ENCODE data around the gene CES3.
"Not testable (repeated sequence)": the region's sequence is repeated elsewhere in the genome, so short reads cannot be mapped to it uniquely, and the experiment has no call there.

CES3 gene

GRCh38 chr16:66993558-66993957 lies 32.5 kb downstream of the CES3 start:
- H3K9me3 ChIP-seq (ENCODE audit: control extremely low read depth in 1 of 5, control insufficient read depth in 4 of 5, insufficient read depth in 2 of 5, low read depth in 1 of 5, low read length in 4 of 5); H3K27ac ChIP-seq (ENCODE audit: insufficient read depth in 1 of 2, low read depth in 1 of 2, low read length in 2 of 2, poor library complexity in 1 of 2, severe bottlenecking in 2 of 2); POLR2A ChIA-PET; H3K4me1 ChIP-seq (ENCODE audit: control extremely low read depth in 1 of 4, control insufficient read depth in 4 of 4, insufficient read depth in 4 of 4, low read length in 3 of 4); H3K36me3 ChIP-seq (ENCODE audit: control insufficient read depth in 4 of 4, insufficient read depth in 4 of 4, low read length in 3 of 4); H3K4me3 ChIP-seq (ENCODE audit: control insufficient read depth in 1 of 7, extremely low read depth in 1 of 7, insufficient read depth in 4 of 7, low read depth in 2 of 7, low read length in 6 of 7); H3K27me3 ChIP-seq (replicated peaks in 2 of 5; ENCODE audit: control insufficient read depth in 4 of 5, insufficient read depth in 5 of 5, low read length in 4 of 5); DNase-seq: not testable (repeated sequence)
- CTCF ChIA-PET: interaction anchor here (0.6 to 1.6 kb wide), 4 partner anchors 108 to 204 kb away, joined by 3 to 5 read pairs (median 4); no protein-coding TSS in a partner anchor
- 100% methylated on average over 8 of the region's 12 CpGs for WGBS (ENCODE audit: insufficient coverage)

GRCh38 chr16:66996324-66996982 lies 35.4 kb downstream of the CES3 start:
- no peak for DNase-seq
- peaks cover 0 to 4% (median 3%) of the 10 kb centered on the region in 5 experiments for H3K27me3 ChIP-seq (replicated peaks in 2 of 5; ENCODE audit: control insufficient read depth in 4 of 5, insufficient read depth in 5 of 5, low read length in 4 of 5)
- WGBS (ENCODE audit: insufficient coverage): 97% methylated on average over 5 of the region's 6 CpGs

DNA sequence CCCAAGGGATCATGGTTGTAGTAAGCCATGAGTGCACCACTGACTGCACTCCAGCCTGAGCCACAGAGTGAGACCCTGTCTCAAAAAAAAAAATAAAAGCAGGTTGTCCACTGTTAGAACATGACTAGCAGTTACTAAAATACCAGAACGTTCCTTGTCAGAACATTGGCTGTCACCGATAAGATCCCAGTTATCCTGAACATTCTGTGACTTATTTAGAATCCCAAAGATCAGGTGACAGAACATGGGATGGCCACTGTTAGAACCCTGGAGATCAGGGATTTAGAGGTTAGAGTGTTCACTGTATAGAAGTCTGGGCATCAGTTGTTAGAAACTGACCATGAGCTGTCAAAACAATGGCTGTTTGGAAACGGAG lies 35.9 kb downstream of the CES3 start:
- Histone ChIP-seq H3K4me3 (ENCODE audit: control insufficient read depth in 1 of 7, extremely low read depth in 1 of 7, insufficient read depth in 4 of 7, low read depth in 2 of 7, low read length in 6 of 7) (no peak overlapping the region), H3K9me3 (ENCODE audit: control extremely low read depth in 1 of 5, control insufficient read depth in 4 of 5, insufficient read depth in 2 of 5, low read depth in 1 of 5, low read length in 4 of 5) (no peaks in the 10 kb centered on the region), H3K36me3 (ENCODE audit: control insufficient read depth in 4 of 4, insufficient read depth in 4 of 4, low read length in 3 of 4) (no peaks in the 10 kb centered on the region), H3K4me1 (ENCODE audit: control extremely low read depth in 1 of 4, control insufficient read depth in 4 of 4, insufficient read depth in 4 of 4, low read length in 3 of 4) (peaks cover 2 to 14% (median 12%) of the 10 kb centered on the region in 4 experiments), H3K27ac (ENCODE audit: insufficient read depth in 1 of 2, low read depth in 1 of 2, low read length in 2 of 2, poor library complexity in 1 of 2, severe bottlenecking in 2 of 2) (no peak overlapping the region), H3K27me3 (replicated peaks in 2 of 5; ENCODE audit: control insufficient read depth in 4 of 5, insufficient read depth in 5 of 5, low read length in 4 of 5) (peaks cover 0 to 8% (median 3%) of the 10 kb centered on the region in 5 experiments)
- CTCF ChIA-PET: no interaction called here
- 86% methylated on average over 3 of the region's 3 CpGs for WGBS (ENCODE audit: insufficient coverage)
- POLR2A ChIA-PET: no interaction called here
- no peak for DNase-seq

More at GRCh38 chr16:66996324-66996982, 35.4 kb downstream of the CES3 start:
- Histone ChIP-seq H3K9me3 (ENCODE audit: control extremely low read depth in 1 of 5, control insufficient read depth in 4 of 5, insufficient read depth in 2 of 5, low read depth in 1 of 5, low read length in 4 of 5) (no peaks in the 10 kb centered on the region), H3K4me1 (ENCODE audit: control extremely low read depth in 1 of 4, control insufficient read depth in 4 of 4, insufficient read depth in 4 of 4, low read length in 3 of 4) (peaks cover 2 to 11% (median 11%) of the 10 kb centered on the region in 4 experiments), H3K4me3 (ENCODE audit: control insufficient read depth in 1 of 7, extremely low read depth in 1 of 7, insufficient read depth in 4 of 7, low read depth in 2 of 7, low read length in 6 of 7) (no peak overlapping the region), H3K27ac (ENCODE audit: insufficient read depth in 1 of 2, low read depth in 1 of 2, low read length in 2 of 2, poor library complexity in 1 of 2, severe bottlenecking in 2 of 2) (no peak overlapping the region), H3K36me3 (ENCODE audit: control insufficient read depth in 4 of 4, insufficient read depth in 4 of 4, low read length in 3 of 4) (no peaks in the 10 kb centered on the region)
- CTCF ChIA-PET: interaction anchor here (0.6 to 0.7 kb wide), 2 partner anchors 105 to 136 kb away, joined by 3 read pairs; no protein-coding TSS in a partner anchor
- POLR2A ChIA-PET: no interaction called here

GRCh38 chr16:67000384-67001351 lies 39.6 kb downstream of the CES3 start:
- POLR2A ChIA-PET: interaction anchor here (0.6 to 0.7 kb wide), 2 partner anchors 13 kb away, joined by 3 read pairs; no protein-coding TSS in a partner anchor
- WGBS (ENCODE audit: insufficient coverage): 7% methylated on average over 66 of the region's 89 CpGs
- CTCF ChIA-PET: no interaction called here
- H3K36me3 ChIP-seq (ENCODE audit: control insufficient read depth in 4 of 4, insufficient read depth in 4 of 4, low read length in 3 of 4): no peaks in the 10 kb centered on the region
- H3K27ac ChIP-seq (ENCODE audit: insufficient read depth in 1 of 2, low read depth in 1 of 2, low read length in 2 of 2, poor library complexity in 1 of 2, severe bottlenecking in 2 of 2): no peak overlapping the region
- peaks cover 2 to 14% (median 12%) of the 10 kb centered on the region in 4 experiments for H3K4me1 ChIP-seq (ENCODE audit: control extremely low read depth in 1 of 4, control insufficient read depth in 4 of 4, insufficient read depth in 4 of 4, low read length in 3 of 4)
- H3K27me3 ChIP-seq (replicated peaks in 2 of 5; ENCODE audit: control insufficient read depth in 4 of 5, insufficient read depth in 5 of 5, low read length in 4 of 5): peaks cover 0 to 10% (median 4%) of the 10 kb centered on the region in 5 experiments
- H3K4me3 ChIP-seq (ENCODE audit: control insufficient read depth in 1 of 7, extremely low read depth in 1 of 7, insufficient read depth in 4 of 7, low read depth in 2 of 7, low read length in 6 of 7): peak overlapping the region; percentile 27 to 74 (median 52)
- no peaks in the 10 kb centered on the region for H3K9me3 ChIP-seq (ENCODE audit: control extremely low read depth in 1 of 5, control insufficient read depth in 4 of 5, insufficient read depth in 2 of 5, low read depth in 1 of 5, low read length in 4 of 5)
- DNase-seq: peak; percentile 46 to 67 (median 59)

DNA sequence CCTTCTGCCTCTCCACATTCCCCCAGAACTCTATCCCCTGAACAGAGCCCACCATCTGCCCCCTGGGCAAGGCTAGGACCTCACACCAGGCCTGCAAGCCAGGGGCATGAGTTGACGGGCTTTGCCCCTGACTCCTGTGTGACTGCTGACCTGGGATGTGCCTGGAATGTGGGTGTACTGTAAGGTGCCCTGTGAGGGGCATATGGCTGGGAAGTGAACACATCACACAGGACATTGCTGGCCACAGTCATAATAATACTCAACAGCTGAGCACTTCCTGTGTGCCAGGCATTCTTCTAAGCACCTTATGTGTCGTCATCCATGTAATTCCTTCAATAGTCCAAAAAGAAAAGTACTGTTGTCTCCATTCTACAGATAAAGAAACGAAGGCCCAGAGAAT lies 40.7 kb downstream of the CES3 start:
- WGBS (ENCODE audit: insufficient coverage): 100% methylated on average over 2 of the region's 3 CpGs
- Histone ChIP-seq H3K27me3 (replicated peaks in 2 of 5; ENCODE audit: control insufficient read depth in 4 of 5, insufficient read depth in 5 of 5, low read length in 4 of 5) (peaks cover 0 to 12% (median 4%) of the 10 kb centered on the region in 5 experiments), H3K27ac (ENCODE audit: insufficient read depth in 1 of 2, low read depth in 1 of 2, low read length in 2 of 2, poor library complexity in 1 of 2, severe bottlenecking in 2 of 2) (no peak overlapping the region), H3K9me3 (ENCODE audit: control extremely low read depth in 1 of 5, control insufficient read depth in 4 of 5, insufficient read depth in 2 of 5, low read depth in 1 of 5, low read length in 4 of 5) (no peaks in the 10 kb centered on the region), H3K36me3 (ENCODE audit: control insufficient read depth in 4 of 4, insufficient read depth in 4 of 4, low read length in 3 of 4) (no peaks in the 10 kb centered on the region), H3K4me3 (ENCODE audit: control insufficient read depth in 1 of 7, extremely low read depth in 1 of 7, insufficient read depth in 4 of 7, low read depth in 2 of 7, low read length in 6 of 7) (no peak overlapping the region), H3K4me1 (ENCODE audit: control extremely low read depth in 1 of 4, control insufficient read depth in 4 of 4, insufficient read depth in 4 of 4, low read length in 3 of 4) (peaks cover 2 to 14% (median 12%) of the 10 kb centered on the region in 4 experiments)
- POLR2A ChIA-PET: no interaction called here
- no peak for DNase-seq
- CTCF ChIA-PET: interaction anchor here (1.1 to 1.3 kb wide), 2 partner anchors 24 to 99 kb away, joined by 3 to 4 read pairs; no protein-coding TSS in a partner anchor

- Histone ChIP-seq H3K4me3 (ENCODE audit: control insufficient read depth in 1 of 7, extremely low read depth in 1 of 7, insufficient read depth in 4 of 7, low read depth in 2 of 7, low read length in 6 of 7) (no peak overlapping the region), H3K4me1 (ENCODE audit: control extremely low read depth in 1 of 4, control insufficient read depth in 4 of 4, insufficient read depth in 4 of 4, low read length in 3 of 4) (no peaks in the 10 kb centered on the region), H3K27me3 (replicated peaks in 2 of 5; ENCODE audit: control insufficient read depth in 4 of 5, insufficient read depth in 5 of 5, low read length in 4 of 5) (peaks cover 0 to 4% (median 0%) of the 10 kb centered on the region in 5 experiments), H3K36me3 (ENCODE audit: control insufficient read depth in 4 of 4, insufficient read depth in 4 of 4, low read length in 3 of 4) (no peaks in the 10 kb centered on the region), H3K27ac (ENCODE audit: insufficient read depth in 1 of 2, low read depth in 1 of 2, low read length in 2 of 2, poor library complexity in 1 of 2, severe bottlenecking in 2 of 2) (no peak overlapping the region), H3K9me3 (ENCODE audit: control extremely low read depth in 1 of 5, control insufficient read depth in 4 of 5, insufficient read depth in 2 of 5, low read depth in 1 of 5, low read length in 4 of 5) (no peaks in the 10 kb centered on the region)
- WGBS (ENCODE audit: insufficient coverage): 94% methylated on average over 7 of the region's 12 CpGs
- CTCF ChIA-PET: interaction anchor here (0.8 to 1.7 kb wide), 7 partner anchors 10 to 88 kb away, joined by 3 to 6 read pairs (median 4); no protein-coding TSS in a partner anchor
- DNase-seq: no peak
- POLR2A ChIA-PET: no interaction called here
Observed at GRCh38 chr16:67006930-67007658, 46.0 kb downstream of the CES3 start.
